PFSK-1 (cell line): ENCODE data around the gene NFE2L3.

ENCODE experiments used
- POLR2AphosphoS5 ChIP-seq: IDR thresholded peaks from 2 replicates; pipeline ENCODE4 v1.6.1; 2012; ENCODE audit warnings: low read depth, mild to moderate bottlenecking, control low read depth, low read length, moderate library complexity
- TAF1 ChIP-seq: IDR thresholded peaks from 2 replicates; pipeline ENCODE4 v1.6.1; 2012; ENCODE audit warnings: low read length, control low read depth, borderline replicate concordance; ENCODE audit not compliant: insufficient read depth

- TF ChIP-seq TAF1 = no peak
- TF ChIP-seq POLR2AphosphoS5 = no peak
Observed at GRCh38 chr7:26208040-26208439, 56.0 kb downstream of the NFE2L3 start.
